Smooth muscle cell (in vitro differentiated cells): ENCODE data around the gene SLC49A3. TPM values are rescaled to one million over a fixed set of nuclear protein-coding genes. Genes with fewer than 3 reads are reported as not detected.
A peak's percentile ranks its signal among the peaks of the same experiment; 100 is the strongest.

Source experiments
- DNase-seq: peaks from one replicate; lab custom pipeline; 2025; ENCODE audit not compliant: unreplicated experiment; lab: John Stamatoyannopoulos, UW
- H2AFZ ChIP-seq: fragments of 200-600 bp; sonication (generic); 2 replicates; pipeline ENCODE4 v1.6.0; 2016; ENCODE audit warnings: antibody characterized with exemption, low read depth, mild to moderate bottlenecking
- H3F3A ChIP-seq: fragments of 200-600 bp; sonication (generic); 2 replicates; pipeline ENCODE4 v1.6.0; 2017; ENCODE audit warnings: antibody characterized with exemption, low read depth
- H3K27ac ChIP-seq: fragments of 200-600 bp; sonication (generic); 2 replicates; pipeline ENCODE4 v1.5.1; 2016; ENCODE audit warnings: low read depth, mild to moderate bottlenecking
- H3K27me3 ChIP-seq: fragments of 200-600 bp; sonication (generic); 2 replicates; pipeline ENCODE4 v1.6.1; 2016; ENCODE audit warnings: low read depth, mild to moderate bottlenecking
- H3K36me3 ChIP-seq: fragments of 200-600 bp; sonication (generic); 2 replicates; pipeline ENCODE4 v1.5.1; 2016; ENCODE audit warnings: low read depth
- H3K4me1 ChIP-seq: fragments of 200-600 bp; sonication (generic); 2 replicates; pipeline ENCODE4 v1.5.1; 2016; ENCODE audit warnings: low read depth
- H3K4me2 ChIP-seq: fragments of 200-600 bp; sonication (generic); 2 replicates; pipeline ENCODE4 v1.6.0; 2016; ENCODE audit warnings: mild to moderate bottlenecking
- H3K4me3 ChIP-seq: fragments of 200-600 bp; sonication (generic); 2 replicates; pipeline ENCODE4 v1.5.1; 2016; ENCODE audit warnings: mild to moderate bottlenecking
- H3K79me2 ChIP-seq: fragments of 200-600 bp; sonication (generic); 2 replicates; pipeline ENCODE4 v1.6.0; 2016; ENCODE audit warnings: low read depth, mild to moderate bottlenecking
- H3K9ac ChIP-seq: fragments of 200-600 bp; sonication (generic); 2 replicates; pipeline ENCODE4 v1.6.0; 2016; ENCODE audit warnings: low read depth
- H3K9me3 ChIP-seq: fragments of 200-600 bp; sonication (generic); replicated peaks from 2 replicates; pipeline ENCODE4 v1.5.1; 2016; ENCODE audit warnings: low read depth
- H4K20me1 ChIP-seq: fragments of 200-600 bp; sonication (generic); 2 replicates; pipeline ENCODE4 v1.6.0; 2016; ENCODE audit warnings: low read depth
- WGBS: methylation state at CpG from one replicate; pipeline ENCODE4 v1.1.7; 2016; ENCODE audit warnings: low lambda C conversion rate; 5-methylcytosine and 5-hydroxymethylcytosine counted together
- polyA plus RNA-seq: library from polyadenylated mRNA; unstranded; fragments of >200 nt; fragmentation: Nextera tagmentation; extraction: Ambion mirVana; gene quantifications from 2 replicates; pipeline ENCODE4 v1.2.1, GENCODE V29; 2016
- total RNA-seq: library from RNA; depleted of rRNA; stranded (reverse); fragments of >200 nt; gene quantifications from 2 replicates; pipeline ENCODE4 v1.2.3, GENCODE V29; 2014
- TF ChIP-seq, protein P1 (sequence below): fragments of 200-600 bp; sonication (generic); IDR thresholded peaks from 2 replicates; pipeline ENCODE4 v1.5.1; 2017; ENCODE audit warnings: borderline replicate concordance, mild to moderate bottlenecking, antibody characterized with exemption; ENCODE audit not compliant: insufficient read depth, poor library complexity, severe bottlenecking

The SLC49A3 gene
- total and polyA plus RNA-seq, 2 experiments from 2014 or later = 26.4 to 40.2 TPM

DNA sequence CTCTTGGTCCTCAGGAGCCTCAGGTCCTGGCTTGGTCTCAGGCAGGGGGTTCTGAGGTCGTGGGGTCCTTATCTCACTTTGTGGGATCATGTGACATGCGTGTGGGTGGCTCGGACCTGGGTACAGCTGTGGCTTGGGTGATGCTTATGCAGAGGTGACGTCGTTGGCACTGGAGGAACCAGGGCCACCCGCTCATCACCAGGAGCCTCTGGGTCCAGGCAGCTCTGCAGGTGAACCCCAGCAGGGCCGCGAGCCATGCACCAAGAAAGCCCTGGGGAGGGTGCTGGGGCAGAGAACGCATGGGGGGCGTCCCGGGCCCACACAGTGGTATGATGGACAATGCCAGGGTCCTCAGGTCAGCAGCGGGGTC is 23.6 kb downstream of the SLC49A3 start:
- DNase-seq = no peak
- H3K4me2 ChIP-seq = no peak overlapping the region
- no peak overlapping the region for H2AFZ ChIP-seq
- H3K4me1 ChIP-seq = peaks cover 7% of the 10 kb centered on the region
- no peaks in the 10 kb centered on the region for H3K36me3 ChIP-seq
- no peaks in the 10 kb centered on the region for H3F3A ChIP-seq
- H3K9ac ChIP-seq = no peak overlapping the region
- 92% methylated on average over 12 of the region's 12 CpGs for WGBS
- no peaks in the 10 kb centered on the region for H4K20me1 ChIP-seq
- TF ChIP-seq, protein P1, sequence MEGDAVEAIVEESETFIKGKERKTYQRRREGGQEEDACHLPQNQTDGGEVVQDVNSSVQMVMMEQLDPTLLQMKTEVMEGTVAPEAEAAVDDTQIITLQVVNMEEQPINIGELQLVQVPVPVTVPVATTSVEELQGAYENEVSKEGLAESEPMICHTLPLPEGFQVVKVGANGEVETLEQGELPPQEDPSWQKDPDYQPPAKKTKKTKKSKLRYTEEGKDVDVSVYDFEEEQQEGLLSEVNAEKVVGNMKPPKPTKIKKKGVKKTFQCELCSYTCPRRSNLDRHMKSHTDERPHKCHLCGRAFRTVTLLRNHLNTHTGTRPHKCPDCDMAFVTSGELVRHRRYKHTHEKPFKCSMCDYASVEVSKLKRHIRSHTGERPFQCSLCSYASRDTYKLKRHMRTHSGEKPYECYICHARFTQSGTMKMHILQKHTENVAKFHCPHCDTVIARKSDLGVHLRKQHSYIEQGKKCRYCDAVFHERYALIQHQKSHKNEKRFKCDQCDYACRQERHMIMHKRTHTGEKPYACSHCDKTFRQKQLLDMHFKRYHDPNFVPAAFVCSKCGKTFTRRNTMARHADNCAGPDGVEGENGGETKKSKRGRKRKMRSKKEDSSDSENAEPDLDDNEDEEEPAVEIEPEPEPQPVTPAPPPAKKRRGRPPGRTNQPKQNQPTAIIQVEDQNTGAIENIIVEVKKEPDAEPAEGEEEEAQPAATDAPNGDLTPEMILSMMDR = no peak
- H3K27ac ChIP-seq = no peak overlapping the region
- H3K79me2 ChIP-seq = no peaks in the 10 kb centered on the region
- no peaks in the 10 kb centered on the region for H3K27me3 ChIP-seq
- H3K4me3 ChIP-seq = no peak overlapping the region
- no peaks in the 10 kb centered on the region for H3K9me3 ChIP-seq

DNA sequence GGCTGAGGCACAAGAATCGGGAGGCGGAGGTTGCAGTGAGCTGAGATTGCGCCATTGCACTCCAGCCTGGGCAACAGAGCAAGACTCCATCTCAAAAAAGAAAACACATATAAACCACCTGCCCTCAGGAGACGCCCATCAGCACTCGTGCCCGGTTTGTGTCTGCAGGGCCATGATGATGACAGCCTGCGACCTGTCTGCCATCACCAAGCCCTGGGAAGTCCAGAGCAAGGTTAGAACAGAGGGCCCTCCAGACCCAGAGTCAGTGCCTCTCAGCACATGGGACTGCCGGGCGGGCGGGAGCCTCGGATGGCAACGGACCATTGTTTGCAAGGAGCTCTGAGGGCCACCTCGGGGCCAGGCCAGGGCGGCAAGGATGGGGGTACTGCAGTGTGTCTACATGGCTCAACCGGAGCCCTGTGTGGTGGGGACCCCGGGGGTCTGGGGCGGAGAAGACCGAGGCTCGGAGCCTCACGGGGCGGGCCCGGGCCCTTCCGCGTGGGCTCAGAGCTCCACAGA is 24.2 kb downstream of the SLC49A3 start:
- H3K4me2 ChIP-seq = peak overlapping the region; percentile 96
- no peak overlapping the region for H3K9ac ChIP-seq

DNA sequence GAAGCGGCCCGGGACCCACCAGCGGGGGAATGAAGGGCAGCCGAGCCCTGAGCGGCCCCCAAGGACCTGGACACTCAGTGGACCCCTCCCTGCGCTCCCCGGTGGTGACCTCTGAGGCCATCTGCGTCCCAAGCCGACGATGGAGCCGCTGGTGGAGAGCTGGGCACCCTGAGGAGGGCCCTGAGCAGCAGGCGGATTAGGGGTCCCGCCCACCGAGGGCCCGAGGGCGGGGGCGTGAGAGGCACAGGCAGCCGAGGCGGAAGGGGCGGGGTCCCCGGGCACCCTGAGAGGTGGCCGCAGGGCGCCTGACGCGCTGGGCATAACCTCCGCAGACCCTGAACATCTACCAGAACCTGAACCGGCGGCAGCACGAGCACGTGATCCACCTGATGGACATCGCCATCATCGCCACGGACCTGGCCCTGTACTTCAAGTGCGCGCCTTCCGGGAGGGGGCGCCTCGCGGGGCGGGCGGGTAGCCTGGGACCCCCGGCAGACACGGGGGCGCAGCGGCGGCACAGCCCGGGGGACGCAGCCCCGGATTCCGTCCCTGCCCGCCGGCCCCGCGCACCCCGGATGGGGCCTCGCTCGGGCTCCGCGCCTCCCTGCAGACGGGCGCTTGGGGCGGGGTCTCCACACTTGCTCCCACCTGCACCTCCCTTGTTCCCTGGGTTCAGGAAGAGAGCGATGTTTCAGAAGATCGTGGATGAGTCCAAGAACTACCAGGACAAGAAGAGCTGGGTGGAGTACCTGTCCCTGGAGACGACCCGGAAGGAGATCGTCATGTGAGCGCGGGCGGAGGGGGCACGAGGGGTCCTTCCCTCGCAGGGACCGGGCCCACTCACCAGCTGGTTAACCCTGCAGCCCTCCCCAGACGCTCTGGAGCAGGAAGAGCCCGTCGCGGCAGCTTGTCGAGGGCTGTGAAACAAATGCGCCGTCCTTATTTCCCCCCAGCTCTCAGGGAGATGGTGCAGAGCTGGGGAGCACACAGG is 25.2 kb downstream of the SLC49A3 start:
- H4K20me1 ChIP-seq = no peaks in the 10 kb centered on the region
- H3K36me3 ChIP-seq = no peaks in the 10 kb centered on the region
- peak overlapping the region; percentile 91 for H2AFZ ChIP-seq
- H3K4me3 ChIP-seq = peak overlapping the region; percentile 81
- H3K27me3 ChIP-seq = no peaks in the 10 kb centered on the region
- H3K4me1 ChIP-seq = peaks cover 7% of the 10 kb centered on the region
- H3K9me3 ChIP-seq = no peaks in the 10 kb centered on the region
- TF ChIP-seq, protein P1 = peak; percentile 31
- H3K79me2 ChIP-seq = no peaks in the 10 kb centered on the region
- H3K27ac ChIP-seq = no peak overlapping the region
- no peaks in the 10 kb centered on the region for H3F3A ChIP-seq
- DNase-seq = no peak
- peak overlapping the region; percentile 60 for H3K9ac ChIP-seq
- peak overlapping the region; percentile 96 for H3K4me2 ChIP-seq
- 6% methylated on average over 73 of the region's 80 CpGs for WGBS

More for the DNA sequence above, 24.2 kb downstream of the SLC49A3 start:
- Histone ChIP-seq H3F3A (no peaks in the 10 kb centered on the region), H3K4me3 (peak overlapping the region; percentile 81), H3K27me3 (no peaks in the 10 kb centered on the region), H3K9me3 (no peaks in the 10 kb centered on the region), H3K4me1 (peaks cover 7% of the 10 kb centered on the region), H3K79me2 (no peaks in the 10 kb centered on the region), H3K27ac (no peak overlapping the region), H4K20me1 (no peaks in the 10 kb centered on the region), H2AFZ (no peak overlapping the region), H3K36me3 (no peaks in the 10 kb centered on the region)
- TF ChIP-seq, protein P1 = no peak
- WGBS = 95% methylated on average over 22 of the region's 24 CpGs
- DNase-seq = no peak
